Endothelial cell of umbilical vein (primary cell): ENCODE data around the gene SGSM1. TPM values are rescaled to one million over a fixed set of nuclear protein-coding genes. Genes with fewer than 3 reads are reported as not detected.

Experiments used
- BruUV-seq: library from RNA; stranded (reverse); fragments of 400-500 nt; replicated peaks from 2 replicates; lab custom pipeline; 2021; lab: Mats Ljungman, UMichigan
- CTCF ChIA-PET: fragments of 300-600, 350-600 bp; sonication (Branson Sonifier 250); formaldehyde crosslinking; loops from one replicate; lab custom pipeline; 2021; ENCODE audit warnings: antibody characterized with exemption, inconsistent platforms; lab: Charles Lee
- POLR2A ChIA-PET: fragments of 300-600, 350-600 bp; sonication (Branson Sonifier 250); formaldehyde crosslinking; loops from one replicate; lab custom pipeline; 2021; ENCODE audit warnings: antibody characterized with exemption, inconsistent platforms; lab: Charles Lee
- DNase-seq: peaks from one replicate; pipeline ENCODE4 v3.0.0-alpha.2; 2011; ENCODE audit warnings: low read depth, low spot score
- FAIRE-seq: peaks from 2 replicates; lab custom pipeline; 2011; peaks lifted over from hg19 to GRCh38; lab: Jason Lieb, UNC
- H2AFZ ChIP-seq: 2 replicates; pipeline ENCODE4 v1.6.0; 2012; ENCODE audit warnings: low read depth, low read length, control low read depth, inconsistent platforms
- H3K27ac ChIP-seq: 2 replicates; pipeline ENCODE4 v1.5.1; 2011; ENCODE audit warnings: low read depth, mild to moderate bottlenecking, control low read depth, low read length, moderate library complexity; ENCODE audit not compliant: insufficient read depth
- H3K27me3 ChIP-seq, 2 experiments: 2 replicates each; pipeline versions ENCODE4 v1.6.0 to v1.6.1; 2011; ENCODE audit warnings: low read length in 2 of 2, mixed read lengths in 1 of 2; ENCODE audit not compliant: control insufficient read depth in 2 of 2, insufficient read depth in 2 of 2
- H3K36me3 ChIP-seq, 2 experiments: 2 replicates in 1 of 2; 3 replicates in 1 of 2; pipeline ENCODE4 v1.5.1; 2011; ENCODE audit warnings: low read length in 2 of 2, mild to moderate bottlenecking in 1 of 2, moderate library complexity in 1 of 2; ENCODE audit not compliant: control insufficient read depth in 2 of 2, insufficient read depth in 2 of 2; ENCODE audit errors: extremely low read depth in 1 of 2
- H3K4me1 ChIP-seq: 3 replicates; pipeline ENCODE4 v1.5.1; 2011; ENCODE audit warnings: mild to moderate bottlenecking, low read length; ENCODE audit not compliant: control insufficient read depth, insufficient read depth; ENCODE audit errors: extremely low read depth
- H3K4me2 ChIP-seq: 2 replicates; pipeline ENCODE4 v1.6.1; 2011; ENCODE audit warnings: low read length, control low read depth, mixed read lengths; ENCODE audit not compliant: insufficient read depth
- H3K4me3 ChIP-seq, 3 experiments: fragments of 200-600 bp in 1 of 3; sonication (generic), shearing (Covaris generic) in 1 of 3; replicated peaks in 1 of 3; 2 replicates each; pipeline ENCODE4 v1.5.1; 2011 to 2016; ENCODE audit warnings: control low read depth in 3 of 3, low read length in 3 of 3, mild to moderate bottlenecking in 2 of 3, inconsistent platforms in 1 of 3, low read depth in 1 of 3, moderate library complexity in 1 of 3; ENCODE audit not compliant: insufficient read depth in 1 of 3
- H3K79me2 ChIP-seq: 2 replicates; pipeline ENCODE4 v1.6.0; 2012; ENCODE audit warnings: low read length, inconsistent platforms; ENCODE audit not compliant: control insufficient read depth, insufficient read depth
- H3K9ac ChIP-seq: replicated peaks from 2 replicates; pipeline ENCODE3; 2011; ENCODE audit warnings: low read length, control low read depth; ENCODE audit not compliant: insufficient read depth; ENCODE audit errors: extremely low read depth
- H3K9me1 ChIP-seq: replicated peaks from 3 replicates; pipeline ENCODE4 v1.6.0; 2011; ENCODE audit warnings: mild to moderate bottlenecking, low read length; ENCODE audit not compliant: control insufficient read depth, insufficient read depth; ENCODE audit errors: extremely low read depth
- H3K9me3 ChIP-seq: replicated peaks from 2 replicates; pipeline ENCODE4 v1.5.1; 2012; ENCODE audit warnings: low read length, inconsistent platforms; ENCODE audit not compliant: control insufficient read depth, insufficient read depth
- H4K20me1 ChIP-seq: replicated peaks from 2 replicates; pipeline ENCODE3; 2011; ENCODE audit warnings: mild to moderate bottlenecking, low read length; ENCODE audit not compliant: control insufficient read depth, insufficient read depth; ENCODE audit errors: extremely low read depth
- EZH2 ChIP-seq: IDR thresholded peaks from 2 replicates; pipeline ENCODE4 v1.6.1; 2012; ENCODE audit warnings: borderline replicate concordance, low read depth, mild to moderate bottlenecking, moderate library complexity, low read length, inconsistent platforms; ENCODE audit not compliant: severe bottlenecking
- FOS ChIP-seq: IDR thresholded peaks from 2 replicates; pipeline ENCODE4 v1.6.1; 2011; ENCODE audit warnings: mild to moderate bottlenecking, low read length, moderate library complexity, borderline replicate concordance; ENCODE audit not compliant: insufficient read depth
- GATA2 ChIP-seq: IDR thresholded peaks from 2 replicates; pipeline ENCODE4 v1.7.0; 2011; ENCODE audit warnings: low read depth, mild to moderate bottlenecking, moderate library complexity, mixed read lengths, low read length; ENCODE audit not compliant: insufficient read length, insufficient read depth
- JUN ChIP-seq: IDR thresholded peaks from 2 replicates; pipeline ENCODE4 v1.6.1; 2011; ENCODE audit warnings: borderline replicate concordance, low read depth; ENCODE audit not compliant: insufficient read length, insufficient read depth
- MYC ChIP-seq: IDR thresholded peaks from one replicate; pipeline ENCODE4 v1.6.1; 2011; ENCODE audit warnings: mild to moderate bottlenecking, low read depth, low read length
- POLR2A ChIP-seq: IDR thresholded peaks from 2 replicates; pipeline ENCODE4 v1.6.1; 2012; ENCODE audit warnings: low read depth, mild to moderate bottlenecking, control low read depth, low read length
- POLR2AphosphoS5 ChIP-seq: IDR thresholded peaks from 2 replicates; pipeline ENCODE4 v1.6.1; 2012; ENCODE audit warnings: low read depth, mild to moderate bottlenecking, control low read depth, low read length, moderate library complexity; ENCODE audit not compliant: insufficient read depth
- dilution Hi-C: fragments of 300-500 bp; cut with MboI; formaldehyde crosslinking; loops from one replicate; pipeline ENCODE4 v1.15.0; 2019; ENCODE audit warnings: low sequenced_read_pairs; ENCODE audit not compliant: extremely low pct_ligation_motif_present
- intact Hi-C: fragments of 100-400 bp; cut with micrococcal nuclease; formaldehyde crosslinking; loops from one replicate; pipeline ENCODE4 v1.10.0; 2022
- polyA plus RNA-seq, 4 experiments: library from polyadenylated mRNA; depleted of rRNA in 3 of 4; stranded (reverse) in 3 of 4; unstranded in 1 of 4; fragments of >200 nt; gene quantifications; 2 replicates each; pipeline versions ENCODE4 v1.2.1 to v1.2.3, GENCODE V29; 2011 to 2012; ENCODE audit warnings: missing spikeins in 1 of 4
- total RNA-seq: library from RNA; stranded (reverse); gene quantifications from 2 replicates; pipeline ENCODE4 v1.2.3, GENCODE V29; 2021
- TF ChIP-seq, protein P1 (sequence below), 2 donors: IDR thresholded peaks; 1 replicate in 1 of 2; 2 replicates in 1 of 2; pipeline ENCODE4 v1.5.1; 2011; ENCODE audit warnings: low read length in 2 of 2, mild to moderate bottlenecking in 2 of 2, moderate library complexity in 2 of 2, control low read depth in 1 of 2, inconsistent platforms in 1 of 2, low read depth in 1 of 2; ENCODE audit not compliant: insufficient read depth in 1 of 2; ENCODE audit errors: extremely low read depth in 1 of 2
- TF ChIP-seq, protein P2 (sequence below): IDR thresholded peaks from 2 replicates; pipeline ENCODE4 v1.6.1; 2011; ENCODE audit not compliant: insufficient read depth, insufficient read length

SGSM1 gene
- total and polyA plus RNA-seq, 2 donors (not counting 3 experiments of a cell fraction or from before 2014, with no cell fraction given), result 0.10 to 1.1 TPM

DNA sequence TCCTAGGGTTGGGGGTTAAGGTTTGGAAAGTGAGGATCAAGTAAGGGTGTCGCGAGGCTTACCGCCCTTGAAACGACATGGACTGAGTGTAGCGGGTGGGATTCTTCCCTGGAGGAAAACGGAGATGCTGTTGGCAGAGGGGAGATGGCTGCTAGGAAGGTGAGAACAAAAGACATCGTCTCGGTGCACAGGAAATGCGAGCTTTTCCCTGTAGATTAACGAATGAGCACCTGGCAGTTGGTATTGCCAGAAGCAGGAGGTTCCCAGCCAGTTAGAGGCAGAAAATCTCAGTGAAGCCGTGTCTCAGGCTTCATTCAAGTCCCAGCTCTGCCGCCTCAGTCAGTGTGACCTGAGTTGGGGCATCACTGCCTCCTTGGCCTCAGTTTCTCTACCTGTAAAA is 141.9 kb downstream of the SGSM1 start:
- Histone ChIP-seq H2AFZ (no peak overlapping the region), H3K79me2 (no peaks in the 10 kb centered on the region), H3K4me3 (no peak overlapping the region), H3K27ac (no peak overlapping the region), H3K4me1 (no peaks in the 10 kb centered on the region), H4K20me1 (no peaks in the 10 kb centered on the region), H3K9me3 (no peaks in the 10 kb centered on the region), H3K36me3 (no peaks in the 10 kb centered on the region), H3K9me1 (no peaks in the 10 kb centered on the region), H3K4me2 (no peak overlapping the region), H3K9ac (no peak overlapping the region), H3K27me3 (peaks cover 0 to 9% of the 10 kb centered on the region in 2 experiments)
- ChIA-PET CTCF (interaction anchor here (1.1 to 19.2 kb wide), 3 partner anchors 9 to 112 kb away, joined by 3 to 378 read pairs (median 3); no protein-coding TSS in a partner anchor), POLR2A (no interaction called here)
- TF ChIP-seq, protein P1, sequence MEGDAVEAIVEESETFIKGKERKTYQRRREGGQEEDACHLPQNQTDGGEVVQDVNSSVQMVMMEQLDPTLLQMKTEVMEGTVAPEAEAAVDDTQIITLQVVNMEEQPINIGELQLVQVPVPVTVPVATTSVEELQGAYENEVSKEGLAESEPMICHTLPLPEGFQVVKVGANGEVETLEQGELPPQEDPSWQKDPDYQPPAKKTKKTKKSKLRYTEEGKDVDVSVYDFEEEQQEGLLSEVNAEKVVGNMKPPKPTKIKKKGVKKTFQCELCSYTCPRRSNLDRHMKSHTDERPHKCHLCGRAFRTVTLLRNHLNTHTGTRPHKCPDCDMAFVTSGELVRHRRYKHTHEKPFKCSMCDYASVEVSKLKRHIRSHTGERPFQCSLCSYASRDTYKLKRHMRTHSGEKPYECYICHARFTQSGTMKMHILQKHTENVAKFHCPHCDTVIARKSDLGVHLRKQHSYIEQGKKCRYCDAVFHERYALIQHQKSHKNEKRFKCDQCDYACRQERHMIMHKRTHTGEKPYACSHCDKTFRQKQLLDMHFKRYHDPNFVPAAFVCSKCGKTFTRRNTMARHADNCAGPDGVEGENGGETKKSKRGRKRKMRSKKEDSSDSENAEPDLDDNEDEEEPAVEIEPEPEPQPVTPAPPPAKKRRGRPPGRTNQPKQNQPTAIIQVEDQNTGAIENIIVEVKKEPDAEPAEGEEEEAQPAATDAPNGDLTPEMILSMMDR (IDR thresholded peaks at IDR 0.05; ENCODE audit: extremely low read depth in 1 of 2, insufficient read depth in 1 of 2, low read depth in 1 of 2, low read length in 2 of 2), result no peak
- no peak for TF ChIP-seq FOS
- TF ChIP-seq MYC, result no peak
- TF ChIP-seq, protein P2, sequence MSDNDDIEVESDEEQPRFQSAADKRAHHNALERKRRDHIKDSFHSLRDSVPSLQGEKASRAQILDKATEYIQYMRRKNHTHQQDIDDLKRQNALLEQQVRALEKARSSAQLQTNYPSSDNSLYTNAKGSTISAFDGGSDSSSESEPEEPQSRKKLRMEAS, result no peak
- no peak for TF ChIP-seq POLR2AphosphoS5
- no peak for TF ChIP-seq POLR2A
- TF ChIP-seq GATA2, result no peak
- TF ChIP-seq EZH2, result no peak
- no peak for TF ChIP-seq JUN
- BruUV-seq, result no TSS peak
- dilution Hi-C loops (no loop called here), intact Hi-C loops (no loop called here)
- DNase-seq (no peak), FAIRE-seq (no peak)
